Loucy (cell line): ENCODE measurements around the gene ARF6.
"Not testable (repeated sequence)": the region's sequence is repeated elsewhere in the genome, so short reads cannot be mapped to it uniquely, and the experiment has no call there.

ENCODE experiments used
- H2AFZ ChIP-seq: fragments of 200-600 bp; sonication (generic); 2 replicates; pipeline ENCODE4 v1.6.0; 2016; ENCODE audit warnings: antibody characterized with exemption, mild to moderate bottlenecking, low read length, moderate library complexity
- H3F3A ChIP-seq: fragments of 200-600 bp; 2 replicates; pipeline ENCODE4 v1.6.0; 2016; ENCODE audit warnings: antibody characterized with exemption, low read depth, mild to moderate bottlenecking
- H3K27me3 ChIP-seq: fragments of 200-600 bp; sonication (generic); 2 replicates; pipeline ENCODE4 v1.6.1; 2014; ENCODE audit warnings: low read length, mild to moderate bottlenecking; ENCODE audit not compliant: insufficient read depth, poor library complexity, severe bottlenecking
- H3K36me3 ChIP-seq: fragments of 200-600 bp; sonication (generic); 2 replicates; pipeline ENCODE4 v1.6.1; 2016; ENCODE audit warnings: low read length; ENCODE audit not compliant: insufficient read depth
- H3K4me1 ChIP-seq: fragments of 200-600 bp; sonication (generic); 2 replicates; pipeline ENCODE4 v1.5.1; 2014; ENCODE audit warnings: low read length, mild to moderate bottlenecking; ENCODE audit not compliant: insufficient read depth, poor library complexity, severe bottlenecking
- H3K4me2 ChIP-seq: fragments of 200-600 bp; sonication (generic); 2 replicates; pipeline ENCODE4 v1.6.0; 2014; ENCODE audit warnings: antibody characterized with exemption, low read length, low read depth, mild to moderate bottlenecking; ENCODE audit not compliant: poor library complexity, severe bottlenecking
- H3K4me3 ChIP-seq: fragments of 200-600 bp; sonication (generic); 2 replicates; pipeline ENCODE4 v1.5.1; 2014; ENCODE audit warnings: low read length, mild to moderate bottlenecking, mixed read lengths; ENCODE audit not compliant: poor library complexity, severe bottlenecking
- H3K79me2 ChIP-seq: fragments of 200-600 bp; sonication (generic); 2 replicates; pipeline ENCODE4 v1.6.1; 2014; ENCODE audit warnings: low read length; ENCODE audit not compliant: insufficient read depth
- H3K9ac ChIP-seq: fragments of 200-600 bp; sonication (generic); 2 replicates; pipeline ENCODE4 v1.6.0; 2014; ENCODE audit warnings: mild to moderate bottlenecking, low read depth, low read length, moderate library complexity; ENCODE audit not compliant: poor library complexity, severe bottlenecking
- H3K9me2 ChIP-seq: fragments of 200-600 bp; sonication (generic); replicated peaks from 2 replicates; pipeline ENCODE4 v1.6.1; 2016; ENCODE audit warnings: low read depth, low read length, mixed read lengths
- H3K9me3 ChIP-seq: fragments of 200-600 bp; sonication (generic); 2 replicates; pipeline ENCODE4 v1.6.1; 2014; ENCODE audit warnings: mild to moderate bottlenecking, antibody characterized with exemption, low read length, low read depth; ENCODE audit not compliant: insufficient read depth
- H4K20me1 ChIP-seq: fragments of 200-600 bp; sonication (generic); 2 replicates; pipeline ENCODE4 v1.6.0; 2014; ENCODE audit warnings: antibody characterized with exemption, low read length, mild to moderate bottlenecking; ENCODE audit not compliant: insufficient read depth, poor library complexity, severe bottlenecking
- EZH2phosphoT487 ChIP-seq: fragments of 200-600 bp; IDR thresholded peaks from 2 replicates; pipeline ENCODE4 v1.6.1; 2018; ENCODE audit warnings: antibody characterized with exemption, mild to moderate bottlenecking, moderate library complexity, borderline replicate concordance
- TF ChIP-seq, protein P1 (sequence below): fragments of 200-600 bp; sonication (generic); conservative IDR thresholded peaks from 2 replicates; pipeline ENCODE4 v1.5.1; 2014; ENCODE audit warnings: mild to moderate bottlenecking, antibody characterized with exemption, low read length

Gene ARF6

DNA sequence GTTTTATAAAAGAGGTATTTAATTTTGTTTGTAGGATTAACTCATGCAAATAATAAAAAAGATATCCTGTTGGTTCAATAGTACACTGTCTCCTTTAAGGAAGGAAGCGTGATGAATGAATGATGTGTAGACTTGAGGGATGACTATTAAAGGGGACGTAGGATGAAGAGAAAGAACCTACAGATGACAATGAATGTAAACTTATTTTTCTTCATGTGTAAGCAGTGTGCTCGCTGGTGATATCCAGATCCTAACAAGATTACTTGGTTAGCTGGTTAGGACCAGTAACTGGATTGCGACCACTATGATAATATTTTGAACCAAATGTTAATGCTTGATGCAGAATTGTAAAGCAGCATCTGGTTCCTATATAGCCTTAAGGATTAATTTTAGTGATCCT lies 2.6 kb downstream of the ARF6 start:
- H3K79me2 ChIP-seq = peaks cover 72% of the 10 kb centered on the region
- no peak overlapping the region for H2AFZ ChIP-seq
- peak overlapping the region; percentile 87 for H3K4me3 ChIP-seq
- H4K20me1 ChIP-seq = peaks cover 67% of the 10 kb centered on the region
- H3K9ac ChIP-seq = peak overlapping the region; percentile 99
- TF ChIP-seq EZH2phosphoT487 = no peak
- TF ChIP-seq, protein P1, sequence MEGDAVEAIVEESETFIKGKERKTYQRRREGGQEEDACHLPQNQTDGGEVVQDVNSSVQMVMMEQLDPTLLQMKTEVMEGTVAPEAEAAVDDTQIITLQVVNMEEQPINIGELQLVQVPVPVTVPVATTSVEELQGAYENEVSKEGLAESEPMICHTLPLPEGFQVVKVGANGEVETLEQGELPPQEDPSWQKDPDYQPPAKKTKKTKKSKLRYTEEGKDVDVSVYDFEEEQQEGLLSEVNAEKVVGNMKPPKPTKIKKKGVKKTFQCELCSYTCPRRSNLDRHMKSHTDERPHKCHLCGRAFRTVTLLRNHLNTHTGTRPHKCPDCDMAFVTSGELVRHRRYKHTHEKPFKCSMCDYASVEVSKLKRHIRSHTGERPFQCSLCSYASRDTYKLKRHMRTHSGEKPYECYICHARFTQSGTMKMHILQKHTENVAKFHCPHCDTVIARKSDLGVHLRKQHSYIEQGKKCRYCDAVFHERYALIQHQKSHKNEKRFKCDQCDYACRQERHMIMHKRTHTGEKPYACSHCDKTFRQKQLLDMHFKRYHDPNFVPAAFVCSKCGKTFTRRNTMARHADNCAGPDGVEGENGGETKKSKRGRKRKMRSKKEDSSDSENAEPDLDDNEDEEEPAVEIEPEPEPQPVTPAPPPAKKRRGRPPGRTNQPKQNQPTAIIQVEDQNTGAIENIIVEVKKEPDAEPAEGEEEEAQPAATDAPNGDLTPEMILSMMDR = no peak
- peaks cover 57% of the 10 kb centered on the region for H3K4me1 ChIP-seq
- no peaks in the 10 kb centered on the region for H3K9me3 ChIP-seq
- peak overlapping the region; percentile 98 for H3K4me2 ChIP-seq
- peaks cover 4% of the 10 kb centered on the region; the same call in 1 of the 2 replicates for H3F3A ChIP-seq
- H3K9me2 ChIP-seq = no peaks in the 10 kb centered on the region
- H3K36me3 ChIP-seq = peaks cover 6% of the 10 kb centered on the region; the same call in 1 of the 2 replicates
- H3K27me3 ChIP-seq = peaks cover 11% of the 10 kb centered on the region

DNA sequence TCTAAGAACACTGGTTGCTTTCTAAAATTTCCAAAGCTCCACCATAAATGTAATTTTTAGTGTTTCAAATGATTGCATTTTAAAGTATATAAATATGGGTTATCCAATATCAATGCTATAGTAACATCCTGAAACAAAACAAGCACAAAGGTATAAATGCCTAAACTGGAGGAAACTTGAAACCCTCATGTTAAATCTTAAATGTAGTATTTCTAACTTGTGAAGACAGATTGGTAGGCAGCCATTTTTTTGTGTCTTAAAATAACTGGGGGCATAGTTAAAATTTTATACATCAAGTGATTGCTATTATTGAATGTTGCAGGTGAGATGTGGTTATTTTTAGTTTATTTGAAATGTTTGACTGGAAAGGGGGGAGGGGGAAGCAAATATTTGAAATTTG lies 3.4 kb downstream of the ARF6 start:
- H2AFZ ChIP-seq, H3K9me2 ChIP-seq, H3F3A ChIP-seq, H3K36me3 ChIP-seq, H3K9me3 ChIP-seq: not testable (repeated sequence)
- H3K4me2 ChIP-seq = peak overlapping the region; percentile 98
- peak overlapping the region; percentile 99 for H3K9ac ChIP-seq
- peaks cover 57% of the 10 kb centered on the region for H3K4me1 ChIP-seq
- peaks cover 11% of the 10 kb centered on the region for H3K27me3 ChIP-seq
- H3K4me3 ChIP-seq = peak overlapping the region; percentile 87
- peaks cover 72% of the 10 kb centered on the region for H3K79me2 ChIP-seq
- peaks cover 67% of the 10 kb centered on the region for H4K20me1 ChIP-seq

DNA sequence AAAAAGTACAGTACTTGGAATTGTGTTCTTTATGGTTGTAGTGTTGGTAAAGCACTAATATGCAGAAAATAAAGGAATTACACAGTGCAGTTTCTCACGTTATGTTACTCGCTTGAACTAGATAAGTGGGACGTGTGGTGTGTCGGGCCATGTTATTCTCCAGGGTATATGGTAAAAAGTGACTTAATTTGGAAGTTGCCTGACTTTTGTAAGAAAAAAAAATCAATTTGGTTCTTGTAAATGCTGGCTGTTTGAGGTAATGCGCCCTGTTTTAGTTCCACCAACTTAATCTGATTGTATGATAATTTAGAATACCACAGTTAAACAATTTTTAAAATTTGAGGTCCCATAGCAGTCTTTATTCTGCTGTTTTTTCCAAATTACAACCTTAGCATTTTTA lies 4.1 kb downstream of the ARF6 start:
- Histone ChIP-seq H4K20me1 (peaks cover 67% of the 10 kb centered on the region), H3F3A (peaks cover 4% of the 10 kb centered on the region; the same call in 1 of the 2 replicates), H3K4me1 (peaks cover 53% of the 10 kb centered on the region), H3K9ac (peak overlapping the region; percentile 99), H3K4me2 (peak overlapping the region; percentile 98), H3K79me2 (peaks cover 67% of the 10 kb centered on the region), H3K9me2 (no peaks in the 10 kb centered on the region), H2AFZ (no peak overlapping the region), H3K27me3 (peaks cover 11% of the 10 kb centered on the region), H3K4me3 (peak overlapping the region; percentile 87), H3K9me3 (no peaks in the 10 kb centered on the region), H3K36me3 (peaks cover 6% of the 10 kb centered on the region; the same call in 1 of the 2 replicates)
- TF ChIP-seq EZH2phosphoT487 = no peak
- TF ChIP-seq, protein P1 = 0 out of 2 replicates have a peak, but pooled peaks have one; percentile 27

DNA sequence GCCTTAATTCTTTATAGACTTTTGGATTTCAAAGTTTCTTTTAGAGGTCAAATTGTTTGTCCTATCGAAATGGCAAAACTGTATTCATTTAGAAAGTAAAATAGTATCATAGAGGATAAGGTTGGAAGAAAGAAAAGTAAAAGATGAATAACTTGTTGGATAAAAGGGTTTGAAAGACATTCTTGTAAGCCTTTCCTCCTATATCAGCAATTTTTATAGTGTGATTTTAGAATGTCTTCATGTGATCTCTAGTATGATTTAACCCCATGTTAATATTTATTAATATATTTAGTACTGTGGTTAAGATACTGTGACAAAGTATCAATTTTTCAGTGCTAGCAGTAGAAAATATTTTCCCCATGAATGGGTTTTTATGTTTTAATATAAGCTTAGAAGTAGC lies 4.5 kb downstream of the ARF6 start:
- peak overlapping the region; percentile 98 for H3K4me2 ChIP-seq
- H3K9ac ChIP-seq = peak overlapping the region; percentile 99
- H3K4me3 ChIP-seq = peak overlapping the region; percentile 87

More for the DNA sequence above, 4.5 kb downstream of the ARF6 start:
- Histone ChIP-seq H3K79me2 (peaks cover 66% of the 10 kb centered on the region), H4K20me1 (peaks cover 67% of the 10 kb centered on the region), H3F3A (peaks cover 4% of the 10 kb centered on the region; the same call in 1 of the 2 replicates), H3K9me3 (no peaks in the 10 kb centered on the region), H3K27me3 (peaks cover 11% of the 10 kb centered on the region), H3K9me2 (no peaks in the 10 kb centered on the region), H3K4me1 (peaks cover 50% of the 10 kb centered on the region), H2AFZ (no peak overlapping the region), H3K36me3 (peaks cover 6% of the 10 kb centered on the region; the same call in 1 of the 2 replicates)
- TF ChIP-seq, protein P1 = no peak
- no peak for TF ChIP-seq EZH2phosphoT487
